Activated CD8-positive, alpha-beta memory T cell treated with anti-CD3 and anti-CD28 coated beads for 24 hours (primary cell): ENCODE measurements around the gene FLAD1.

Source experiments
- DNase-seq: peaks from one replicate; pipeline ENCODE4 v3.0.0-alpha.2; 2020

FLAD1 gene

DNA sequence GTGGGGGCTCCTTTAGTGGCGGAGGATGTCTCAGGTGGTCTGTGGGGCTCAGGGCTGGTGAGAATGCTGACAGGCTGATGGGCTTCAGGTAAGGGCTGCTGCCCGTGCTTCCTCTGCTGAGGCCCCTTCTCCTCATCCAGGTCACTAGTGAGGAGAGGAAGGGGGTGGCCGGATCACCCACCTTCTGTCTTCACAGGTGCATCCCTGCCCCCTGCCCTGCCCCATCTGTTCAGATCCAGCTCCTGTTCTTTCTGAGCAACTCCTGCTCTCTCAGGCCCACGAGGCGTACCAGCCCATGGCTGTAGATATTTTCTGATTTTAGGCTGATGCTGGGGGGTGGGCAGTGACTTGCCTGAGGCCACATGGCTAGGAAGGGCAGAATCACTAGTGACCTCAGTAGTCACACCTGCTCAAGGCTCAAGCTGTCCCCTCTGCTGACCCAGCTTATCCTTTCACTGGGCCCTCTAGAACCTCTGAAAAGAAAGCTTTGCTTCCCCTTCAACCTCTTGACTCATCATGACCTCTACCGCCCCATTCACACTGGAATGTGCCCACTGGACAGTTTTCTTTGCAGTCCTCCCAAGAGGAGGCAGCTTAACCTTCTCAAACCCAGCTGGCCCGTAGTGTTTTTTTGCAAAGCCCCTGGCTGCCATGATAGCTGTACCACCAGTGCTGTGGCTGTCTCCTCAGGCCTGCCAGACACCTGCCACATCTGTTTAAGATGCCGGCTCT lies 35.6 kb downstream of the FLAD1 start:
- no peak for DNase-seq

- no peak for DNase-seq
Measured at GRCh38 chr1:155019377-155020245, 36.5 kb downstream of the FLAD1 start.

DNA sequence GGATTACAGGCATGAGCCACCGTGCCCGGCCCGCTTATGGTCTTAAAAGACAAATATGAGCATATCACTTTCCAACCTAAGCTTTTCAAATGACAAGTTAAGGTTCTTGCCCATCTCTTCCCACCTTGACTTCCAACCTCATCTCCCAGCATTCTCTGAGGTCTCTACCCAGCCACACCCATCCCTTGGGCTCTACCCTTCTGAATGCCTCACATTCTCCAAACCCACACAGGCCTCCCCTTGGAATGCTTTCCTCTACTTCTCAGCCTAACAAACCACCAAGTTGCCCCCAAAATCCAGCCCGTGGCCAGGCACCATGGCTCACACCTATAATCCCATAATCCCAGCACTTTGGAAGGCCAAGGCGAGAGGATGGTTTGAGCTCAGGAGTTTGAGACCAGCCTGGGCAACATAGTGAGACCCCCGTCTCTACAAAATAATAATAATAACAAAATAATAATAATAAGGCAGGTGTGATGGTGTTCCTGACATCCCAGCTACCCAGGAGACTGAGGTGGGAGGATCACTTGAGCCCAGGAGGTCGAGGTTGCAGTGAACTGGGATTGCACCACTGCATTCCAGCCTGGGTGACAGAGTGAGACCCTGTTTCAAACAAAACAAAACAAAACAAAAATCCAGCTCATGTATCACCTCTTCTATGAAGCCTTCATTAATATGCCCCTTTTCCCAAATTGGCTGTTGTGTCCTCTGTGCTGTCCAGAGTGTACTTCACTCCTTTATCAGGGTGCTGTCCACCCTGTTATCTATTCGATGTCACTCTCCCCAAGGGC lies 39.2 kb downstream of the FLAD1 start:
- DNase-seq: no peak

DNA sequence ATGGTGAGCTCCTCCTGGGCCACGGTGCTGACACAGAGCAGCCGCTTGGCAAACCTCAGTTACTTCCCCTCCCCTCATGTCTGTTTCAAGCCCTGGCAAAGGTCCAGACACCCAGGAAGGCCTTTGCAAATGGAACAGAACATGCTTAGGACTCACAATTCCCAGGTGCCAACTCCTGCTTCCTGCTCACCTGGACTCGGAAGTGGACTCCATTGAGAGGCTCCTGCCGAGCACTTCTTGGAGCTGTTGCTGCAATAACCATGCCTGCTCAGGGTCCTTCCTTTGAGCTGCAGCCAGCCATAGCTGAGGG lies 39.7 kb downstream of the FLAD1 start:
- DNase-seq: no peak

- DNase-seq: no peak
Measured at GRCh38 chr1:155023627-155024026, 40.5 kb downstream of the FLAD1 start.

GRCh38 chr1:155024315-155024714 lies 41.2 kb downstream of the FLAD1 start:
- DNase-seq: no peak

DNA sequence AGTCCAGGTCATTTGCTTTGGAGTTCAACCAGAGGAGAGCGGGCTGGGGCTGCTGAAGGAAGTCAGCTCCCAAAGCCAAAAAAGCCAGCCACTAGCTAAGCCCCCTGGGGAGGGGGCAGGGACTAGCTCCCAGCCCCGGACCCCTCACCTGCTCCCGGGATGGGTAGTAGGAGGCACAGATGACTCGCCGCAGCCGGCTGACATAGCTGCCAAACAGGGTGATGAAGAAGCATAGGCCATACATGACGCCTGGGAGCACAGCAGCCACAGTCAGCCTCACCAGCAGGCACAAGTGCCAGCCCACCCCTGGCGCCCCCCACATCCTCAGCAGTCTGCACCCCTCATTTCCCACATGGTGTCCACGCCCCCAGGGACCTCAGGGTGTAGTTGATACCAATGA lies 43.0 kb downstream of the FLAD1 start:
- no peak for DNase-seq

- no peak for DNase-seq
Measured at GRCh38 chr1:155026588-155026987, 43.4 kb downstream of the FLAD1 start.

DNA sequence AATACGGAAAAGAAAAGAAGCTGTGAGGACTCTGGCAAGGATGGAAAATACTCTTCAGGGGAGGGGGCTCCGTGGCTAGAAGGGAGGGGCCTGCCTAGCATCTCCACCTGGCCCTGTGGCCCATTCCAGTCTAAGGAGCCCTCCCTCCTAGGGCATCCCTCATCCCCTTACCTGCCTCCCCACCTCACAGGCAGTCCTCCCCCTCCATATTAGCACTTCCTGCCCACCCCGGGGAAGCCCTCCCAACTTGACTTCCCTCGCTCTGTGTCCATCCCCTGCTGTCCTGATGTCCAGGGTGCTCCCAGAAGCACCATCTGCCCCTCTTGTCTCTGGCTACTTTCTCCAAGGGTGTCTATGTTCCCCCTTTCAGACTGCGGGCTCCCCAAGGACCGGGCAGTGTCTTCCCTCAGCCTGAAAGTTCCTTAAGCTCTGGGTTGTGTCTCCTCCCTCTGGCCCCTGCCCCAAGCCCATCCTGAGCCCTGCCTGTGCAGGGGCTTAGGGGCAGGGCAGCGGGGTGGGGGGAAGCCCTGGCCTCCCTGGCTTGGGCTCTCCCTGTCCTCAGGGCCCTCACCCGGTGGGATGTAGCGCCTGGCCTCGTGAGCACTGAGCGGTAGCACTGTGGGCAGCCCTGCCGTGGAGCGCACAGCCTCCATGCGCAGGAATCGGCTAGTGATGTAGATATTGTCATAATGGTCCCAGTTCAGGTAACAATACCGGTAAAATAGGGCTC lies 46.5 kb downstream of the FLAD1 start:
- no peak for DNase-seq

GRCh38 chr1:155030243-155030795 lies 47.2 kb downstream of the FLAD1 start:
- DNase-seq: no peak

DNA sequence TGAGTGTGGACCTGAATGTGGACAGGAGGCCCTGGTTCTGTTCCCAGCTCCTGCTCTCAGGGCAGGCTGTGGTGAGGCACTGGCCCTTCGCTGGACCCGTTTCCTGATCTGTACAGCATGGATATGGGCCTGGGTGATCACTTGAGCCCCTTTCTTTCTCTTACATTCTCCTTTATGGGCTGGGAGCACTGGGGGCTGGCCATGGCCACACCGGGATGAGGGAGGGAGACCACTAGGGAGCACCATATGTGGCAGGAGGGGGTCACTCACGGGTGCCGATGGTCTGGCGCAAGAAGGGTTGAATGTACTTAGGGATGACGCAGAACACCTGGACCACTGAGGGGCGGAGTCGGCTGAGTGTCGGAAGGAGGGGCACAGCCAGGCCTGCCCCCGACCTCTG lies 47.8 kb downstream of the FLAD1 start:
- no peak for DNase-seq

DNA sequence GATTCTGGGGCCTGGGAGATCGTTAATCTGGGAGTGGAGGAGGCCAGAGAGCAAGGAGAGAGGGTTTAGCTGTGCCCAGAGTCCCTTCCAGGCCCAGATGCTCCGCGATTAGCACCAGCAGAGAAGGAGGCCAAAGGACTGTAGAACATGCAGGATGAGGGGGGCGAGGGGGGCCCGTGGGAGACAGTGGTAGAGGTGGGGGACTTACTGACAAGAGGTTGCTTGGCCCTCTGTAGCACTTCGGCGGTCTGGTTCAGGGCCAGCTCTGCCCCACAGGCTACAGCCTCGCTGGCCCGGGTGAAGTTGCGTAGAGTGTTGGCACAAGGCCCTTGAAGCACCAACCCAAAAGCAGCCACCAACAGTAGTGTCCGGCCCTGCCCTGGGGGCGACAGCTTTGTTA lies 49.7 kb downstream of the FLAD1 start:
- DNase-seq: no peak

- DNase-seq: no peak
Measured at GRCh38 chr1:155033524-155033923, 50.4 kb downstream of the FLAD1 start, which contains the start of the genes DCST1 and DCST2. Gene DCST1 (plus strand): TSS chr1:155033824. CDS start chr1:155034037, 213 bp downstream. Gene DCST2 (minus strand): TSS chr1:155033781. CDS start chr1:155033701, 80 bp downstream.

- DNase-seq: no peak
Measured at GRCh38 chr1:155034318-155035208, 51.4 kb downstream of the FLAD1 start.

GRCh38 chr1:155035936-155036335 lies 52.8 kb downstream of the FLAD1 start:
- DNase-seq: no peak

GRCh38 chr1:155037043-155037442 lies 53.9 kb downstream of the FLAD1 start:
- no peak for DNase-seq

- no peak for DNase-seq
Measured at GRCh38 chr1:155037851-155038441, 54.8 kb downstream of the FLAD1 start.

DNA sequence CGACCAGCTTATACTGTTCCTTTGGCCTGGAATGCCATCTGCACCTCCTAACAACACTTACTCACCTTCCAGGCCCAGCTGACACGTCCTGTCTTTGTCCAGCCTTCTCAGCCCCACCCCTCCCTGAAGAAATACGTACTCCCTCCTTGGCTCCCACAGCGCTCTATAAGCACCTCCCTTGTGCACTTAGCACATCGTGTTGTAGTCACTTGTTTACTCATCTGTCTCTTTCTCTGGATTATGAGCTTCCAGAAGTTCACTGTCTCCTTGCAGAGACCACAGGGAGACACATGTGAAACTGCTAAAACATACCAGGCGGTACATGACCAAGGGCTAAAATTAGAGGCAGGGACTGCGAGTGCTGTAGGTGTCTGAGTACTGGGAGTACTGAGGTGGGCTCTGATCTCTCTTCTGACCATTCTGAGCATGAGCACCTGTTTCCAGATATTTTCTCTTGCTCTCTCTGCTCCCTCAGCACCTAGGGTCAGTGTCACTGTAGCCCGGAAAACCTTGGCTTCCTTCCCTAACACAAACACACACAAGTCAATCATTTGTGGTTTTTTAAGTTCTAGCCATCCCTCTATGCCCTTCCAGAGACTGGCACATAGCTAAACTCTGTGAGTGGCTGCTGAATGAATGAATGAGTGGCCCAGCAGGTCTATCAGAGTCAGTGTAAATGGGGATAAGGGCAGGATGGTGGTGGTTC lies 55.6 kb downstream of the FLAD1 start:
- no peak for DNase-seq

DNA sequence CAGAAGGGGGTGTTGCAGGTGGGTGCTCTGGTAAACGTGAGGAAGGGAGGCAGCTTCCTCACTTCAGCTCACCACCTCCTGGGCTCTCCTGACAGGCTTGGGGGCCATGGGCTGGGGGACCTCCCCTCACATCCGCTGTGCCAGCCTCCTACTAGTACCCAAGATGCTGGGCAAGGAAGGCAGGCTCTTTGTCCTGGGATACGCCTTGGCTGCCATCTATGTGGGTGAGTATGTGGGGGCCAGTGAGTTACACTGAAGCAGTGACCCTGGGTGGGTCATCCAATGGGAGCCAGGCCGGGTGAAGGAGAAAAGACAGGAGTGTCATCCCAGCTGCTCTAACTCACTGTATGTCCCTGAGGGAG lies 56.1 kb downstream of the FLAD1 start:
- DNase-seq: no peak

GRCh38 chr1:155040358-155041093 lies 57.4 kb downstream of the FLAD1 start:
- DNase-seq: no peak
